GM19397 (cell line): ENCODE measurements around the gene TASL.
"Not testable (repeated sequence)": the region's sequence is repeated elsewhere in the genome, so short reads cannot be mapped to it uniquely, and the experiment has no call there.

Source experiments
- ATAC-seq: cut with Tn5 transposase; IDR thresholded peaks from one replicate; pipeline ENCODE4 v1.9.1; 2021; ENCODE audit warnings: mild to moderate bottlenecking, moderate library complexity; ENCODE audit not compliant: unreplicated experiment

Gene TASL

GRCh38 chrX:30577362-30577991 lies at the start of gene TASL:
TASL (minus strand) TSS chrX:30577766; CDS start chrX:30560355, 17,411 bp downstream.
- peak; percentile 90 for ATAC-seq

- ATAC-seq: no peak
These were observed 48.8 kb upstream of the TASL start for GRCh38 chrX:30626402-30626801.

- ATAC-seq: no peak
These were observed 44.8 kb upstream of the TASL start for GRCh38 chrX:30622361-30622760.

GRCh38 chrX:30620980-30621618 lies 43.5 kb upstream of the TASL start:
- ATAC-seq: no peak

GRCh38 chrX:30620125-30620524 lies 42.6 kb upstream of the TASL start:
- no peak for ATAC-seq

GRCh38 chrX:30618160-30618765 lies 40.7 kb upstream of the TASL start:
- no peak for ATAC-seq

- ATAC-seq: no peak
These were observed 37.7 kb upstream of the TASL start for GRCh38 chrX:30615229-30615628.

- ATAC-seq: no peak
These were observed 36.2 kb upstream of the TASL start for GRCh38 chrX:30613721-30614120.

- ATAC-seq: no peak
These were observed 34.7 kb upstream of the TASL start for GRCh38 chrX:30612250-30612655.

GRCh38 chrX:30610026-30610425 lies 32.5 kb upstream of the TASL start:
- no peak for ATAC-seq

DNA sequence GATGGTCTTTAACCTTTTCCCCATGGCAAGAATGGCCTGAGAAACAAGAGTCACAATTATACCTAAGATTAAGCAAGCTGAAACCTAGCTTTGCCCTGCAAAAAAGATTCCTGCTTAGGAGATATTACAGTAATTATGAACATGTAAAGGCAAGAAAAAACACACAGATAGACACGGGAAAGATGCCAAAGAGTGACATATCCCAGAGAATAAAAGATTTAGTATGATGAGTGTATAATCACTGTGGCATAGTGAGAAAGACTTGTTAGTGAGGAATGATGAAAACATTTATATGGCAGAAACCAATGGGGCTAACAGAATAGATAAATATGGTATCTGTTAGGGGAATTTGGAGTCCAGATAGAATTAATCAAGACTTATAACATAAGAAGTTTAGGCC lies 29.6 kb upstream of the TASL start:
- ATAC-seq: no peak

- not testable (repeated sequence) for ATAC-seq
These were observed 23.0 kb upstream of the TASL start for GRCh38 chrX:30600269-30601176.

DNA sequence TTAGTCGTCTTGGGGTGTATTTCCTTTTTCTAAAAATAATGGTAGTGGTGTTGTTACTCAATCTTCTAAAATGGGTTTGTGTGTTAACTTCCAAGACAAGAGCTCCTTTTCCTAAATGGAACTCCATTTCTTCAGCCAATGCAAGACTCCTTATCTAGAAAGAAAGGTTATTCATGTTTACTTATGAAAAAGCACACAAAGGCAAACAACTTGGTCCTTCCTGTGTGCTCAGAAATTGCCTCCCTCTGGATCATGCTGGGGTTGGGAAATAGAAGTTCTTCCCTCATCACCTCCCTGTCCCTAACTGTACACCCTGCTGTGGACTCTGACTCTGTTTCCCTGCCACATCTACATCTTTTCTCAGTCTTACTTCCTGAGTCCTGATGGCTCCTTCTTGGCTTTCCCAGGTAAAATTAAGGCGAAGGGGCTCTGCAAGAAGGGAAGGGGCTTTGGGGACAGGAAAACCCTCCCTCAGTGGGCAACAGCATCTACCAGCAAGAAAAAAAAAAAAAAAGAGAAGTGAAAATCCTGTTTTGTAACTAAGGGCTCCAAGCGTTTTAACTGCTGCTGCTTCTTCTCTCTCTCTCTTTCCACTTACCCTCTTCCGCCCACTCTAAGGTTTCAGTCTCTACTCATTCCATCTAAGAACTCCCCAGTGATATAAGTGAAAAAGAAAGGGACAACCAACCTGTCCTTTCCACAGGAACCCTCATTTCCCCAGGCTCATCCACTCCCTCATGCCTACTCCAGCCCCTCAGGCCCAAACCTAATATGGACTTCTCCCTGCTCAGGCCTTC lies 19.8 kb upstream of the TASL start:
- peak; percentile 71 for ATAC-seq

GRCh38 chrX:30593440-30594200 lies 16.1 kb upstream of the TASL start:
- ATAC-seq: peak; percentile 41

- no peak for ATAC-seq
These were observed 15.3 kb upstream of the TASL start for GRCh38 chrX:30592831-30593230.

- ATAC-seq: no peak
These were observed 12.8 kb upstream of the TASL start for GRCh38 chrX:30590368-30590767.

- ATAC-seq: peak; percentile 45
These were observed 11.8 kb upstream of the TASL start for GRCh38 chrX:30589146-30589888.

GRCh38 chrX:30586516-30586915 lies 8.9 kb upstream of the TASL start:
- no peak for ATAC-seq

DNA sequence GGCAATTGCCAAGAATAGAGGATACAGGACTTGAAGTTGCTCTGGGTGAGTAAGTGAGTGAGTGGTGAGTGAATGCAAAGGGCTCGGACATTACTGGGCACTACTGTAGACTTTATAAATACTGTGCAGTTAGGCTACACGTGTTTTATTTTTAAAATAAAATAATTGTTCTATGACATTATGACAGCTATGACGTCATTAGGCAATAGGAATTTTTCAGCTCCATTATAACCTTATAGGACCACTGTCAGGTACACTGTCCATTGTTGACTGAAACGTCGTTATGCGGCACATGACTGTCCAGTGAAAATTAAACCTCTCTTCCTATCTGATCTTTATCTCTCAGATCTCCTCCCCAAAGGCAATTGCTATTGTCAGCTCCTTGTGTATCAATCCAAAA lies 5.1 kb upstream of the TASL start:
- no peak for ATAC-seq
